ENCODE results near the gene ICOS. TPM values are rescaled to one million over a fixed set of nuclear protein-coding genes. Genes with fewer than 3 reads are reported as not detected.

The ICOS gene, protein sequence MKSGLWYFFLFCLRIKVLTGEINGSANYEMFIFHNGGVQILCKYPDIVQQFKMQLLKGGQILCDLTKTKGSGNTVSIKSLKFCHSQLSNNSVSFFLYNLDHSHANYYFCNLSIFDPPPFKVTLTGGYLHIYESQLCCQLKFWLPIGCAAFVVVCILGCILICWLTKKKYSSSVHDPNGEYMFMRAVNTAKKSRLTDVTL
- total RNA-seq (2014; rRNA removed; shearing (Covaris generic)) = not detected in 2 replicates

GRCh38 chr2:203936535-203936934 is at the start of gene ICOS:
Gene ICOS (plus strand): TSS chr2:203936763. CDS start chr2:203936815, 52 bp downstream.
- H3K36me3 ChIP-seq (replicated peaks; ENCODE audit: control insufficient read depth, insufficient read depth, low read length) = no peaks in the 10 kb centered on the region
- no peaks in the 10 kb centered on the region for H3K27me3 ChIP-seq (ENCODE audit: control insufficient read depth, insufficient read depth, low read length)
- no peak within 1 kb of the TSS for H3K4me3 ChIP-seq (ENCODE audit: insufficient read depth, low read depth, low read length)
- DNase-seq = no peak

DNA sequence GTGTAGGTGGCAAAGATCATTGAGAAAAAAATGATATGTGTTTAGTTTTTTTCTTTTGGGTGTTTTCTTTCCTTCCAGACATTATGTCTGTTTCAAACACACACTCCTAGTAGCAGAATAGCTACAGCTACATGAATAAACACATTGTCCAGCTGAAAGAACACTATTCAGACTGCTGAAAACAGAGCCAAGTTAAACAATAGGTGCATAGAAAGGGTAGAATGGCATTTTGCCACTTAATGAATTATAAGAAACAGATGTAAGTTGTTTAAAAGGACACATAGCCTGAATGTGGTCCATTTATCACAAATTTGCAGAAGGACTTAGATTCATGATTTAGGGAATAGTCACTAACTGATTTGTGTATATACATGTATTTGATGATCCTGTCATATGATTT is 48.9 kb upstream of the ICOS start:
- H3K36me3 ChIP-seq (replicated peaks; ENCODE audit: control insufficient read depth, insufficient read depth, low read length) = no peaks in the 10 kb centered on the region
- no peak for DNase-seq
- no peaks in the 10 kb centered on the region for H3K27me3 ChIP-seq (ENCODE audit: control insufficient read depth, insufficient read depth, low read length)
- no peak overlapping the region for H3K4me3 ChIP-seq (ENCODE audit: insufficient read depth, low read depth, low read length)

GRCh38 chr2:203889542-203889941 is 47.0 kb upstream of the ICOS start:
- Histone ChIP-seq H3K36me3 (replicated peaks; ENCODE audit: control insufficient read depth, insufficient read depth, low read length) (no peaks in the 10 kb centered on the region), H3K27me3 (ENCODE audit: control insufficient read depth, insufficient read depth, low read length) (no peaks in the 10 kb centered on the region), H3K4me3 (ENCODE audit: insufficient read depth, low read depth, low read length) (no peak overlapping the region)
- no peak for DNase-seq

DNA sequence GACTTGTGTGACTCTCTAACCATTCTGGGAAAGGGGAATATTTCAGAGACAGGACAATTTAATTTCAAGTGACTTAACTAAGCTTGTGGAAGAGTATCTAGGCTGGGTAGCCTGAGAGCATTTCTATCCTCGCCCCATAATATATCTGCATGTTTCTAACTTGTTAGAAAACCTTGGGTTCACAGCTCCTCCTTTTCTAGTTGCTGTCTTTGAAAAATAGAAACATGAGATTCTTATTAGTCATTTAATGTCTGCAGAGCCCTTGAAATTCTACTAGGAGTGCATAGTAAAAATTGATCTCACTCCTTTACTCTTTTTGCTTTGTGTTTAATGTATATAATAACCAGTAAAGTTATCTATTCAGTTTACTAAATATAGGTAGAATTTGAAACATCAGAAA is 46.6 kb upstream of the ICOS start:
- Histone ChIP-seq H3K4me3 (ENCODE audit: insufficient read depth, low read depth, low read length) (no peak overlapping the region), H3K36me3 (replicated peaks; ENCODE audit: control insufficient read depth, insufficient read depth, low read length) (no peaks in the 10 kb centered on the region)

GRCh38 chr2:203890733-203891132 is 45.8 kb upstream of the ICOS start:
- H3K4me3 ChIP-seq (ENCODE audit: insufficient read depth, low read depth, low read length) = no peak overlapping the region
- H3K27me3 ChIP-seq (ENCODE audit: control insufficient read depth, insufficient read depth, low read length) = no peaks in the 10 kb centered on the region
- no peak for DNase-seq
- H3K36me3 ChIP-seq (replicated peaks; ENCODE audit: control insufficient read depth, insufficient read depth, low read length) = no peaks in the 10 kb centered on the region

More for the DNA sequence above, 46.6 kb upstream of the ICOS start:
- DNase-seq = no peak
- no peaks in the 10 kb centered on the region for H3K27me3 ChIP-seq (ENCODE audit: control insufficient read depth, insufficient read depth, low read length)

DNA sequence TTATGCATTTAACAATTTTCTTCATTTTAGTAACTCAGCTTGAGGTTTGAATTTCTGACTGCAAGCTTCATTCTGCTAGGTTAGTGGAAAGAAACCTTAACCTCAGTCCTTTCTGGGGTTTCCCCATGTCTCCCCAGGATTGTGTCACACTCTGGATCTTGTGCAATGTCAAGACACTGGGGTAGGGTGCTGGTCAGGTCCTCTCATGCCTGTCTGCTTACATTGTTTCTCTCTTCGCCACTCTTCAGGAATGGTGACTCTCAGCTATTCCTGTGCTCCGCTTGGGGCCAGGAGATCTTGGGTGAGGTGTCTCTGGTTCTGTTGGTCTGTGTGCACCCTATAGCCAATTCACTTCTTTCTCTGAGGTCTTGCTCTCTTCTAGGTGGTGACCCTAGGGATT is 45.1 kb upstream of the ICOS start:
- Histone ChIP-seq H3K4me3 (ENCODE audit: insufficient read depth, low read depth, low read length) (no peak overlapping the region), H3K27me3 (ENCODE audit: control insufficient read depth, insufficient read depth, low read length) (no peaks in the 10 kb centered on the region), H3K36me3 (replicated peaks; ENCODE audit: control insufficient read depth, insufficient read depth, low read length) (no peaks in the 10 kb centered on the region)
- DNase-seq = no peak

- no peak for DNase-seq
- no peaks in the 10 kb centered on the region for H3K36me3 ChIP-seq (replicated peaks; ENCODE audit: control insufficient read depth, insufficient read depth, low read length)
- H3K27me3 ChIP-seq (ENCODE audit: control insufficient read depth, insufficient read depth, low read length) = no peaks in the 10 kb centered on the region
- H3K4me3 ChIP-seq (ENCODE audit: insufficient read depth, low read depth, low read length) = no peak overlapping the region
Observed at GRCh38 chr2:203892207-203892606, 44.4 kb upstream of the ICOS start.

DNA sequence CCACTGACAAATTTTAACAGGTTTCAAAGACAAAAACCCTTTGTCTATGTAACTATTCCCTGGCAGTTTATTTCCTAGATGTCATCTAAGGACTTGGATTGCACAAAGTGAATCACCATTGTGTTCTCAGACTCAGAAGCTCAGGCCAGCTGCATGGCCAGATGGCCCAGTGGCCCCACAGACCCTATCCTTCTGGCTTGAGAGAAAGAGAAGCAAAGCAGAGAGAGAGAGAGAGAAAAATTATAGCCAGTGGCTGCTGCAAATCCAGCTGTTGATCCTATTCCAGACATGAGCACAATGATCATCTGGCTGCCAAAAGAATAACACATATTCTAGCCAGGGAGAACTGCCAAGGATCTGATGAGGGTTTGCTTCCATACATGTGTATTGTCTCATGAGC is 43.2 kb upstream of the ICOS start:
- Histone ChIP-seq H3K36me3 (replicated peaks; ENCODE audit: control insufficient read depth, insufficient read depth, low read length) (no peaks in the 10 kb centered on the region), H3K27me3 (ENCODE audit: control insufficient read depth, insufficient read depth, low read length) (no peaks in the 10 kb centered on the region), H3K4me3 (ENCODE audit: insufficient read depth, low read depth, low read length) (no peak overlapping the region)
- no peak for DNase-seq

- H3K4me3 ChIP-seq (ENCODE audit: insufficient read depth, low read depth, low read length) = no peak overlapping the region
Observed at GRCh38 chr2:203893840-203894239, 42.7 kb upstream of the ICOS start.

DNA sequence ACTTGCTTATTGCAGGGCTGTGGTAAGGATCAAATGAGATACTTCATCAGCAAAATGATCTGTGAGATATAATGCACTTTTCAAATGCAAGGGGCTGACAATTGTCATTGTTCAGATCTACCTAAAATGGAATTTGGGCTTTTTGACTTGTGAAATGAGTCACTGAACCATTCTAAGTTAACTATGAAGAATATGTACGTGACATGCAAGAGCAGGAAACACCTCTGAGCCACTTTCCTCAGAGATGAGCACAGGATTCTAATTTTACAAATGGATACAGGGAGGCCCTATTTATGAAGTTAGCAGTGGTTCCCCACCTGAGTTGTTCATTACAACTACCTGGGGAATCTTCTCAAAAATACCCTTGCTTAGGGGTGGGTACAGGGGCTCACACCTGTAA is 42.3 kb upstream of the ICOS start:
- no peak overlapping the region for H3K4me3 ChIP-seq (ENCODE audit: insufficient read depth, low read depth, low read length)
- DNase-seq = no peak
- H3K27me3 ChIP-seq (ENCODE audit: control insufficient read depth, insufficient read depth, low read length) = no peaks in the 10 kb centered on the region
- H3K36me3 ChIP-seq (replicated peaks; ENCODE audit: control insufficient read depth, insufficient read depth, low read length) = no peaks in the 10 kb centered on the region

More at GRCh38 chr2:203893840-203894239, 42.7 kb upstream of the ICOS start:
- H3K27me3 ChIP-seq (ENCODE audit: control insufficient read depth, insufficient read depth, low read length) = no peaks in the 10 kb centered on the region
- no peaks in the 10 kb centered on the region for H3K36me3 ChIP-seq (replicated peaks; ENCODE audit: control insufficient read depth, insufficient read depth, low read length)
- no peak for DNase-seq

GRCh38 chr2:203897544-203897943 is 39.0 kb upstream of the ICOS start:
- H3K27me3 ChIP-seq (ENCODE audit: control insufficient read depth, insufficient read depth, low read length) = no peaks in the 10 kb centered on the region
- no peak for DNase-seq
- H3K36me3 ChIP-seq (replicated peaks; ENCODE audit: control insufficient read depth, insufficient read depth, low read length) = no peaks in the 10 kb centered on the region
- H3K4me3 ChIP-seq (ENCODE audit: insufficient read depth, low read depth, low read length) = no peak overlapping the region

GRCh38 chr2:203898657-203899056 is 37.9 kb upstream of the ICOS start:
- Histone ChIP-seq H3K36me3 (replicated peaks; ENCODE audit: control insufficient read depth, insufficient read depth, low read length) (no peaks in the 10 kb centered on the region), H3K4me3 (ENCODE audit: insufficient read depth, low read depth, low read length) (no peak overlapping the region), H3K27me3 (ENCODE audit: control insufficient read depth, insufficient read depth, low read length) (no peaks in the 10 kb centered on the region)
- DNase-seq = no peak

DNA sequence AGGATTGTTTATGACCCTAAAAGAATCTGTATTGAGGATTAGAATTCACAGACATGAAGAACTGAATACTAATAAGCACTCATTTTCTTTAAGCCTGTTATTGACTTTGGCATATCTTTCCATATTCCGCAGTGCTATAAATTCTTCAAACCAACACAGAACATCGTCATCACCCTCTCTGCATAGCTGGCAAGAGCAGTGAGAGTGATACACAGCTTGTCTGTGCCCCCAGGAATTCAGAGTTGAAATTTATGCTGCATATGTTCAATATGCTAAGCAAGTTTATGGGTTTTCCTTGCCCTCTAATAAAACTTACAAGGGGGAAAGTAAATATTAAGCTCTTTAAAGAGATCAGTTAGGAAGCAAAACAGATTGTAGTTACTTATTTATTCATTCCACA is 36.3 kb upstream of the ICOS start:
- no peak for DNase-seq
- Histone ChIP-seq H3K27me3 (ENCODE audit: control insufficient read depth, insufficient read depth, low read length) (no peaks in the 10 kb centered on the region), H3K36me3 (replicated peaks; ENCODE audit: control insufficient read depth, insufficient read depth, low read length) (no peaks in the 10 kb centered on the region), H3K4me3 (ENCODE audit: insufficient read depth, low read depth, low read length) (no peak overlapping the region)

GRCh38 chr2:203904022-203904421 is 32.5 kb upstream of the ICOS start:
- no peaks in the 10 kb centered on the region for H3K27me3 ChIP-seq (ENCODE audit: control insufficient read depth, insufficient read depth, low read length)
- no peak overlapping the region for H3K4me3 ChIP-seq (ENCODE audit: insufficient read depth, low read depth, low read length)
- DNase-seq = no peak
- H3K36me3 ChIP-seq (replicated peaks; ENCODE audit: control insufficient read depth, insufficient read depth, low read length) = no peaks in the 10 kb centered on the region

GRCh38 chr2:203905656-203906055 is 30.9 kb upstream of the ICOS start:
- no peak for DNase-seq
- no peaks in the 10 kb centered on the region for H3K27me3 ChIP-seq (ENCODE audit: control insufficient read depth, insufficient read depth, low read length)
- H3K4me3 ChIP-seq (ENCODE audit: insufficient read depth, low read depth, low read length) = no peak overlapping the region
- no peaks in the 10 kb centered on the region for H3K36me3 ChIP-seq (replicated peaks; ENCODE audit: control insufficient read depth, insufficient read depth, low read length)
